Cortex of kidney (tissue), 1 donor: ENCODE data around the gene TFF1.
"Not testable (repeated sequence)": the region's sequence is repeated elsewhere in the genome, so short reads cannot be mapped to it uniquely, and the experiment has no call there.

Experiments
- DNase-seq: peaks from one replicate; lab custom pipeline; 2025; lab: John Stamatoyannopoulos, UW

Gene TFF1

GRCh38 chr21:42366292-42367010 is at the start of gene TFF1:
Gene TFF1, minus strand, starts transcription at chr21:42366535. Its CDS starts 40 bp downstream, at chr21:42366495.
- DNase-seq = no peak

GRCh38 chr21:42414928-42415769 is 48.8 kb upstream of the TFF1 start:
- no peak for DNase-seq

- no peak for DNase-seq
Measured at GRCh38 chr21:42414553-42414927, 48.2 kb upstream of the TFF1 start.

- DNase-seq = no peak
Measured at GRCh38 chr21:42414066-42414465, 47.7 kb upstream of the TFF1 start.

GRCh38 chr21:42413500-42413899 is 47.2 kb upstream of the TFF1 start:
- DNase-seq = no peak

GRCh38 chr21:42413093-42413492 is 46.8 kb upstream of the TFF1 start:
- no peak for DNase-seq

GRCh38 chr21:42412636-42412933 is 46.2 kb upstream of the TFF1 start:
- DNase-seq = no peak

- no peak for DNase-seq
Measured at GRCh38 chr21:42411891-42412635, 45.7 kb upstream of the TFF1 start.

- no peak for DNase-seq
Measured at GRCh38 chr21:42411197-42411869, 45.0 kb upstream of the TFF1 start.

GRCh38 chr21:42409366-42409765 is 43.0 kb upstream of the TFF1 start:
- no peak for DNase-seq

- DNase-seq = not testable (repeated sequence)
Measured at GRCh38 chr21:42408718-42409117, 42.4 kb upstream of the TFF1 start.

GRCh38 chr21:42407476-42407875 is 41.1 kb upstream of the TFF1 start:
- no peak for DNase-seq

- DNase-seq = no peak
Measured at GRCh38 chr21:42406866-42407265, 40.5 kb upstream of the TFF1 start.

GRCh38 chr21:42406201-42406621 is 39.9 kb upstream of the TFF1 start:
- no peak for DNase-seq

GRCh38 chr21:42405064-42406013 is 39.0 kb upstream of the TFF1 start:
- DNase-seq = no peak

GRCh38 chr21:42404539-42404938 is 38.2 kb upstream of the TFF1 start:
- DNase-seq = no peak

- DNase-seq = no peak
Measured at GRCh38 chr21:42403611-42404231, 37.4 kb upstream of the TFF1 start, which contains the start of gene UBASH3A. Gene UBASH3A, plus strand, starts transcription at chr21:42403902. Its CDS starts 44 bp downstream, at chr21:42403946.

- DNase-seq = no peak
Measured at GRCh38 chr21:42401820-42402251, 35.5 kb upstream of the TFF1 start.

- DNase-seq = no peak
Measured at GRCh38 chr21:42401154-42401553, 34.8 kb upstream of the TFF1 start.

GRCh38 chr21:42400525-42400924 is 34.2 kb upstream of the TFF1 start:
- no peak for DNase-seq
